HG02970 (cell line): ENCODE data around the gene PKNOX1.
"Not testable (repeated sequence)": the region's sequence is repeated elsewhere in the genome, so short reads cannot be mapped to it uniquely, and the experiment has no call there.

Experiments
- ATAC-seq: cut with Tn5 transposase; IDR thresholded peaks from one replicate; pipeline ENCODE4 v1.9.1; 2021; ENCODE audit warnings: mild to moderate bottlenecking, moderate library complexity, moderate number of reproducible peaks; ENCODE audit not compliant: unreplicated experiment, low FRiP score

PKNOX1 gene

GRCh38 chr21:43012596-43012995 lies 38.2 kb downstream of the PKNOX1 start:
- no peak for ATAC-seq

DNA sequence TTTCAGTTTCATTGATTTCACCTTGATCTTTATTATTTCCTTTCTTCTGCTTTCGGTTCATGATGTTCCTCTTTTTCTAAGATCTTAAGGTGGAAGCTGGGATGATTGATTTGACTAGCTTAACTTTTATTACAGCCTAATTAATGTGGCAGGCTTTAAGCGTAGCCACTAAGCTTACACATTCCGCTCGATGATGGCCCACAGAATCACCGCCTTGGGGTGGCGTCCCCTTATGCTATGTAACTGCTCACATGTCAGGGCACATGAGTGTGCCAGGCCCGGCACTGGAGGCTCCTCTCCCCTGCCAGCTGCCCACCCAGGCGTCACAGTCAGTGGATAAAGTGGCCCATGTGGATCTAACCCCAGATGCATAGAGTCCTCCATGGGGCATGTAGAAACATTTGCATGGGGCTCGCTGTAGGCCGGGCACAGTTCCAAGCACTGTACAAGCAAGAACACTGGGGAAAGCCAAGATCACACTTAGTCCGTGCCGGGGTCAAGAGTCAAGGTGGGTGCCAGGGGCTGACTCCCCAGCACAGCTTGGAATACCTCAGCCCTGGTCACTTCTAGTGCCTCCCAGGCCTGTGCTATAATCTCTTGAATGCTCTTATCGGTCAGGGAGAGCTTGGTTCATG lies 41.7 kb downstream of the PKNOX1 start:
- no peak for ATAC-seq

DNA sequence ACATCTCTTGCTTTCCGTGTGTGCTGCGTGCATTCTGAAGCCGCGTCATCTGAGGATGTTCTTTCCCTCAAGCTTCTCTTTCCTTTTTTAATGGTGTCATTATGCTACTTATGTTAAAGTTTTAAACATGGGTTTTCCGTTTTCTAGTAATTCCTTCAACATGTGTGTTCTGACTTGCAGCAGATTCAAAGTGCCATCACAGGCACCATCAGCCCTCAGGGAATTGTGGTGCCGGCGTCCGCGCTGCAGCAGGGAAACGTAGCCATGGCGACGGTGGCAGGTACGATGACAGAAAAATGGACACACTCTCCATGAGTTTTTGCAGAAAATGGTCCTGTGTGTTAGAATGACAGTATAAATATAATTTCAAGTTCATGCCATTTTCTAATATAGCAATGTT lies 42.4 kb downstream of the PKNOX1 start:
- no peak for ATAC-seq

- no peak for ATAC-seq
Measured at GRCh38 chr21:43018519-43018918, 44.2 kb downstream of the PKNOX1 start.

GRCh38 chr21:43020177-43020576 lies 45.8 kb downstream of the PKNOX1 start:
- no peak for ATAC-seq

DNA sequence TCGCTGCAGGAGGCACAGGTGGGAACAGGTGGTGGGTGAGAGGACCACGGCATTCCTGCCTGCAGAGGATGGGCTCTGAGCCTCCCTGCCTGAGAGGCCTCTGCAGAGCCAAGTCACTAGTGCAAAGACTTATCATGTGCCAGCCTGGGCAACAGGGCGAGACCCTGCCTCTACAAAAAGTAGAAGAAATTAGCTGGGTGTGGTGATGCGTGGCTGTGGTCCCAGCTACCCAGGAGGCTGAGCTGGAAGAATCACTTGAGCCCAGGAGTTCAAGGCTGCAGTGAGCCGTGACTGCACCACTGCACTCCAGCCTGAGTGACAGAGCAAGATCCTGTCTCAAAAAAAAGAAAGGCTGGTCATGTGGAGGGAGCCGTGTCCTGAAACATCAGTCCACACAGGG lies 46.4 kb downstream of the PKNOX1 start:
- ATAC-seq: no peak

DNA sequence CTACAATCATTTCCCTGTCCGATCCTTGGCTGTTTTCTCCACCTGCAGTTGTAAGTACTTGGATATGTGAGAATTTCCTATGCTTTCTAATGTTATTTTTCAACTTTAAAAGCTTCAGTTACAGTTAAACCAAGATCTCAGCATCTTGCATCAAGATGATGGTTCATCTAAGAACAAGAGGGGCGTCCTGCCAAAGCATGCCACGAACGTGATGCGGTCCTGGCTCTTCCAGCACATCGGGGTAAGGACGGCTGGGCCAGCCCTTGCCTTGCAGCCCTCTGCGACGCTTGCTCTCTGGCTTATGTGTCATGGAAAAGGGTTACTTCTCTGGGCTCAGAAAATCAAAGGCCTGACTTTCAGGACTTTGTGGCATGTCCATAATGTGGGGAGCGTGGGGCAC lies 46.8 kb downstream of the PKNOX1 start:
- no peak for ATAC-seq

DNA sequence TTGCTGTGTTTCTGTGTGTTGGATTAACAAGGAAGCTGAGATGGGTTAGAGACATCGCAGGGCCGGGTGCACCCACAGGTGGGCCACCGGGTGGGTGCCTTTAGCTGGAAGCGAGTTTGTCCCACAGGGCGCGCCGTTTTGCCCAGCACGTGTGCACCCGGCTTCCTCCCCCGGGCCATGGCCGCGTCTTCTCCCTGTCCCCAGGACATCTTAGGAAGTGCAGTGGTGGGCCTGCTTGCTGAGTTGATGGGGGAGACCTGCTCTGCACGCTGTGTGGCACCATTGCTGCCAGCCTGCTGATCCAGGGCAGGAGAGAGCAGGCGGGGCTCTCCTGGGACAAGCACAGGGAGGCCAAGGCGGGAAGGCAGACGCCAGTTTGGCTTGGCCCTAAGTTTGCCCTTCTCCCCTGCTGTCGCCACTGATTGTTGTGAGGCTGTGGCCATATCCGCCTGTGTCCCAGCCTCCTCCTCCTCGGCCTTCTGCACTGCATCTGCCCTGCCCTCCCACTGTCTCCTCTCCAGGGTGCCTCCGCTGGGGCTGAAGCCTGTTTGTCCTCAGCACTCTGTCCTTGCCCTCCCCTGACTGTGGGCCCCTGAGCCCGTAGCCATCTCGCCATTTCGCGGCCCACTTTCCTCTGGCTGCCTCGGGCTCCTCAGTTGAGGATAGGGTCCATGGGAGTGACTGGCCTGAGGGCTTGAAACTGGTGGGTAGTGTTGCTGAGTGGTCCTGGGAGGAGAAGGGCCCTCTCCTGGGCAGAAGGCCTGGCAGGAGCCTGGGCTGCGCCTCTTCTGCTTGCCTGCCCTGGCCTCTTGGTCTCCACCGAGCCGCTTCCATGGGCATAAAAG lies 47.6 kb downstream of the PKNOX1 start:
- ATAC-seq: no peak

DNA sequence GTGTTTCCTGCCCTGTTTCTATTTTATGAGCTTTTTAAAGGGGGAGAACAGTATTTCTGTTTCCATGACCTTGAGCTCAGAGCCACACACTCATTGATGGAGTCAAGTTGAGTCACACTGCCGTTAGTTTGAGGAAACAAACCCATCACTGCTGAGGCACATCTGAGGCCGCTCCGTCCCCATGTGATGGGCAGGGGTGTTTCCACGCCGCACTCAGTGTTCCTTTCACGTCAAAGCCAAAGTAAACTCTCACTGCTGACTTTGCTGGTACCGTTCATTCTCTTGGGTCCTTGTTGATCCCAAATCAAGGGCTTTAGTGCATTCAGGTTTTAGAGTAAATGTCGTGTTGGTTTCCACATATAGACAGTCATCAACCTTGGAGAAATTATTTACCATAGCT lies 48.8 kb downstream of the PKNOX1 start:
- ATAC-seq: no peak

DNA sequence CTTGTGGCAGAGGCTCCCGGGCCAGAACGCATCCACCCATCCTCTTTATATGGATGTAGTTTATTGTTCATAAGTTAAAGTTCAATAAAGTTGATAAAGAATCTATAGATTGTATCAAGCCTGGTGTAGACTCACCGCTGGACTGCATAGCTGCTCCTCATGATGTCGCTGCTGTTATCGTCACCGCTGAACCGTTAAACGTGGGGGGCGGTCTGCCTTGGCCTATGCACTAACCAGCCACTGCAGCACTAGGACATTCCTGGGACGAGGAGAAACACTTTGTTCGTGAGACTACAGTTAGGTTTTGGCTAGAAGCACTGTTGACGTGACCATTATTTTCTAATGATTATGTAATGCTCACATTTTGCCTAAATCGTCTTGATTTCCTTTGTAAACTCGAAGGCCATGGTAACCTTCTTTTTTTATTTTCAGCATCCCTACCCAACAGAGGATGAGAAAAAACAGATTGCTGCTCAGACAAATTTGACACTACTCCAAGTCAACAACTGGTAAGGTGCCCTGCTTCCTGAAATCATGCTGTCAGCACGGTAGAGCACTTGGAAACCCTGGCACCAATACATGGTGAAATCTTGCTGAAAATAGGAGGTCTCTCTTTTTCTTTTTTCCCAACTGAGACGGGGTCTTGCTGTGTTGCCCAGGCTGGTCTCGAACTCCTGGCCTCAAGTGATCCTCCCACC lies 50.2 kb downstream of the PKNOX1 start:
- ATAC-seq: no peak

DNA sequence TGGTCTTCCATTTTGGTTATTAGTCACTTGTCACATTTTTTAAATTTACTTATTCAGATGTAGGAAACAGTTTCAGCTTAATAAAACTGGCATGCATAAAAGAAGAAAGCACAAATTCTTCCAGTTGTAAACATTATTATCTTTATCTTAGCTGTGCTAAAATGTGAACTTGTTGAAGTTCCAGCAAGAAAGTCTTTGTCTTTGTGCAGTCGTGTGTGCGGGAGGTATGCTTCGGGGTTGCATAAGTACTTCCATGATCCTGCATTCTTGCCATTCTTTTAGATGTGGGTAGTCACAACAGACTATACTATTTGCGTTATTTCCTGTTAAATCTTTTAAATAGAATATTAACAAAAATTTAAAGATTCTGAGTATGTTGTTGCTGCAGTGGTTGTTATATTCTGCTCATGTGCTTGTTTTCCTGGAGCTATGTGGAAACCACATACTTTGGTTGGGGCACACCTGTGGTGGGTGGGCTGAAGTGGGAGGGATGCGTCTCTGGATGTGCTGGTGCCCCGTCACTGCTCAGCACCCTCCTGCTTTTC lies 51.3 kb downstream of the PKNOX1 start:
- ATAC-seq: no peak

DNA sequence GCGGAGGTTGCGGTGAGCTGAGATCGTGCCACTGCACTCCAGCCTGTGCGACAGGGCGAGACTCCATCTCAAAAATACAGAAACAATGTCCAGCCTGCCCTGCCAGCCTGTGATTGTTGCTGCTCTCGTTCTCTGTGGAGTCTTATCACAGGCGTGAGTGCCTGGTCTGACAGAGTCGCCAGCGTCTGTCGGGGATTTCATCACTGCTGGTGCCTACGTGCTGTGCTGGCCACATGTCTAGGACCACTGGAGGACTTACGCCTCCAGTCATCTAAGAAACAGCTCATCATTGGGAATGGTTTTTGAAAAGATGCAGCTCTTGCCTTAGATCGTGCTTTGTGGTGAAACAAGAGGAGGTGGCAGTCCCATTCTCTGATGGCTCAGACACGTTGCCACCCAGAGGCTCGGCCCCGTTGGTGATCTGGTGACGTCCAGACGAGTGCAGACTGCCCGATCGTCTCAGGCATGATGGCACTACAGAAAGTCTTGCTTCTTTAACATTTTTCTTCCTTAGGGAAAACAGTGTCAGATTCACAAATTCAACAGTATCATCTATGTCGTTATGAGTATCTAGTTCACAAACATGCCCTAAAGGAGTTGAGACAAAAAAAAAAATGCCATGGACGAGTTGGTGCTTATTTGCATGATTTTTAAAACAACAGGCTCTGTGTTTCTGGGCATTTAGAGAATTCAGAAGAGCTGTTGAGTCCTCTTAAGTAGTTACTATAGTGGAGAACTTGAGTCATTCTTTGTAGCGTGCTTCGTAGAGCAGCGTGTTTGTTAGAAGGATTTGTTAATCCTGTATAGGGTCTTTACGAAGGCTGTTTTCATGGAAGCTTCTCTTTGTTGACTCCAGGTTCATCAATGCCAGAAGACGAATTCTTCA lies 53.7 kb downstream of the PKNOX1 start:
- ATAC-seq: no peak

DNA sequence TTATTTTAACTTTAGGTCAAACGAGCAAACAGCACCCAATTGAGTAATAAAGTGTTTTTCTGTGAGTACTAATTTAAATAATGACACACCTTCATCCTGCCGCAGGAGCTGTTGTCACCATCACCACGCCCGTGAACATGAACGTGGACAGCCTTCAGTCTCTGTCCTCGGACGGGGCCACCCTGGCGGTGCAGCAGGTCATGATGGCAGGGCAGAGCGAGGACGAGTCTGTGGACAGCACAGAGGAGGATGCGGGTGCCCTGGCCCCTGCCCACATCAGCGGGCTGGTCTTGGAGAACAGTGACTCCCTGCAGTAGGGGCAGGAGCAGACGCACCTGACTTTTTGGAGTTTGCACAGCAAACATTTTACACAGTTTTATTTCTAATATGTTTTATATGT lies 55.4 kb downstream of the PKNOX1 start:
- no peak for ATAC-seq

DNA sequence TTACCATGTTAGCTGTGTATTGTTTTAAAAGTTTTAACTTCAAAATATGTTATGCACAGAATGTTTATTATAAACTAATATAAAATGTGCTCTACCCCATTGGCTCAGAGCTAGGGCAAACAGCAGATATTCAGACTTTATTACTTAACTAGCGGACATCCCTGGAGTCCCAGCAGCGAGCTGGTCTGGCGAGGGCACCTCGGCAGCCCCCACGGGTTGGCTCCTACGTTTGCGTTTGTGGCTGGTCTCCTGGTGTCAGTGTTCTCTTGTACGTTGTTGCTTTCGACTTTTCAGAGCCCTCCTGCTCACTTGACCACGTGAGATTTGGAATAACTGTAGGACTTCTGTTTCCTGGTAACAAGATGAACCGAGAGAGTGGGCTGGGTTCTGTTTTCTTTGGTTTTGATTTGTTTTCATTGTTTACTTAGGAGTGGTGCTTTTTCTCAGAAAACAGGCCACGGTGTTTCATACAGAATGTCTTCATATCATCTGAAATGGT lies 56.8 kb downstream of the PKNOX1 start:
- ATAC-seq: no peak

DNA sequence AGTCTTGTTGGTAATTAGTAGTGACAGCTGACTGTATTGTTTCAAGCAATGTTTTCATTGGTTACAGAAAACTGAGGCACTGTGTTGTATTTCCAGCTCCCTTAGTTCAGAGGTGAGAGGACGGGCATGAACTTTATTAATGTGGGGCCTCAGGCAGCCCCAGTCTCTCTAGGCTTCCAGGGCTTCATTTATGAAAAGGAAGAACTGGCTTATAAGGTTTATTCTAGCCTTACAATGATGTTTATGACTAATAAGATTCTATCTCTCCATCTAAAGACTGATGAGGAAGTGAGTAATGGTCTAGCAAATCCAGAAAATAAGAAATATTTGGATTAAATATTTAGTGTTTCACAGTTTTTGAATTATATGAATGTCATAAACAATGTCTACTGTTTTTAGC lies 59.7 kb downstream of the PKNOX1 start:
- no peak for ATAC-seq

- ATAC-seq: no peak
Measured at GRCh38 chr21:43034826-43035225, 60.5 kb downstream of the PKNOX1 start.

- ATAC-seq: not testable (repeated sequence)
Measured at GRCh38 chr21:43036889-43037288, 62.5 kb downstream of the PKNOX1 start.

DNA sequence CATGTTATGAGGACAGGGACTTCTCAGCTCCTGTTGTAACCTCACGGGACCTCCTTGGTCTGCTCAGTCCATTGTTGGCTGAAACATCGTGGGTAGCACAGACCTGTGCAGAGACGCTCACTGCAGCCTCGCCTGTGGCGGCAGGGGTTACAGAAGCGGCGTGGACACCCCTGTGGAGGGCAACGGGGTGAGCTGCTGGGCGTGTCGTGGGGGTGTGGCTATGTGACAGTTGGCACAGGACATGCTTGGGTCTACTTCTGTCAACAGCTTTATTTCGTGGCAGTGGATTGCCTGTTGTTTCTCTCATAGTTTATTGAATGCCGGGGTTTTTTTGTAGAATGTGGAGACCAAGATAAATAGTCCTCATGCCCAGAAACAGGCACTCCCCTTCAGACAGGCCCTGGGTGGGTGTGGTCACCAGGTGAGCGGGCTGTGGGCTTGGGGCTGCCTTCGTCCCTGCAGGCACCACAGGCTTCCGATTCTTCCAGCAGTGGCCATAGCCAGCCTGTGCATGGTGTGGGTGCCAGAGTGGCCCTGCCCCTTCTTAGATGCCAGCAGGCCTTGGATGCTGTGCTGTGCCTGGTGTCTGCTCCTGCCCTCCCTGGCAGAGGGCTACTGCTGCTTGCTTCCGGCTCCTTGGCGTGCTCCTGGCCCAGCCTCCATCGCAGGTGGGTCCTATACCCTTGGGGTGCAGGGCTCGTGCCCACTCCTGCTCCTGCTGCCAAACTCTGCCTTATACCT lies 63.7 kb downstream of the PKNOX1 start:
- ATAC-seq: not testable (repeated sequence)

- not testable (repeated sequence) for ATAC-seq
Measured at GRCh38 chr21:43038659-43039044, 64.3 kb downstream of the PKNOX1 start.
